Fibroblast of lung (primary cell): ENCODE data around the gene KCNC3.

Experiments
- EZH2 ChIP-seq: IDR thresholded peaks from 2 replicates; pipeline ENCODE4 v1.5.1; 2012; ENCODE audit warnings: low read length, control low read depth, mild to moderate bottlenecking; ENCODE audit errors: missing control alignments
- TF ChIP-seq, protein P1 (sequence below), 2 donors: IDR thresholded peaks in 1 of 2; conservative IDR thresholded peaks in 1 of 2; 1 replicate in 1 of 2; 2 replicates in 1 of 2; pipeline ENCODE4 v1.5.1; 2011 to 2012; ENCODE audit warnings: low read length in 2 of 2, control low read depth in 1 of 2, inconsistent platforms in 1 of 2, low read depth in 1 of 2, mild to moderate bottlenecking in 1 of 2

DNA sequence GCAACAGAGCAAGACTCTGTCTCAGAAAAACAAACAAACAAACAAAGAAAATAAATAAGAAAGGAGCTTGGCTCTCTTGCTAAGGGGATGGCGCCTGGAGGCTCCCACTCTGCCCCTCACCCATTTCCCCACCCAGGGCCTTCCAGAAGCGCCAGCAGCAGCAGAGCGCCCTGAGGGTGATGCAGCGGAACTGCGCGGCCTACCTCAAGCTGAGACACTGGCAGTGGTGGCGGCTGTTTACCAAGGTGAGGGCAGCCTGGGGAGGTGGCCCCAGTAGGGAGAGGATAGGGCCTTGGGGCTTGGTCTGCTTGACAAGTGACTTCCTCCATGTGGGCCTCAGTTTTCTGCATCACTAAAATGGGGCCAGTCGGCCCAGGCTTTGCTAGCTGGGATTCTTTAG is 66.0 kb downstream of the KCNC3 start:
- TF ChIP-seq, protein P1, sequence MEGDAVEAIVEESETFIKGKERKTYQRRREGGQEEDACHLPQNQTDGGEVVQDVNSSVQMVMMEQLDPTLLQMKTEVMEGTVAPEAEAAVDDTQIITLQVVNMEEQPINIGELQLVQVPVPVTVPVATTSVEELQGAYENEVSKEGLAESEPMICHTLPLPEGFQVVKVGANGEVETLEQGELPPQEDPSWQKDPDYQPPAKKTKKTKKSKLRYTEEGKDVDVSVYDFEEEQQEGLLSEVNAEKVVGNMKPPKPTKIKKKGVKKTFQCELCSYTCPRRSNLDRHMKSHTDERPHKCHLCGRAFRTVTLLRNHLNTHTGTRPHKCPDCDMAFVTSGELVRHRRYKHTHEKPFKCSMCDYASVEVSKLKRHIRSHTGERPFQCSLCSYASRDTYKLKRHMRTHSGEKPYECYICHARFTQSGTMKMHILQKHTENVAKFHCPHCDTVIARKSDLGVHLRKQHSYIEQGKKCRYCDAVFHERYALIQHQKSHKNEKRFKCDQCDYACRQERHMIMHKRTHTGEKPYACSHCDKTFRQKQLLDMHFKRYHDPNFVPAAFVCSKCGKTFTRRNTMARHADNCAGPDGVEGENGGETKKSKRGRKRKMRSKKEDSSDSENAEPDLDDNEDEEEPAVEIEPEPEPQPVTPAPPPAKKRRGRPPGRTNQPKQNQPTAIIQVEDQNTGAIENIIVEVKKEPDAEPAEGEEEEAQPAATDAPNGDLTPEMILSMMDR (conservative IDR thresholded peaks at IDR 0.05 in 1 of 2, IDR thresholded peaks at IDR 0.05 in 1 of 2; ENCODE audit: low read depth in 1 of 2, low read length in 2 of 2): no peak
- no peak for TF ChIP-seq EZH2
